GM12873 (cell line): Measurements from ENCODE around the gene DNAJC7.

Experiments used
- CTCF ChIP-seq: IDR thresholded peaks from 2 replicates; pipeline ENCODE4 v1.5.1; 2012; ENCODE audit warnings: low read depth, mild to moderate bottlenecking, moderate library complexity, low read length, control low read depth; ENCODE audit not compliant: insufficient read depth; ENCODE audit errors: missing control alignments

Gene DNAJC7

GRCh38 chr17:41987642-41988041, 29.6 kb downstream of the DNAJC7 start:
- no peak for TF ChIP-seq CTCF

GRCh38 chr17:41986634-41987033, 30.6 kb downstream of the DNAJC7 start:
- TF ChIP-seq CTCF, result no peak

- TF ChIP-seq CTCF, result no peak
Observed at GRCh38 chr17:41985919-41986318, 31.3 kb downstream of the DNAJC7 start.

- TF ChIP-seq CTCF, result no peak
Observed at GRCh38 chr17:41984454-41984853, 32.8 kb downstream of the DNAJC7 start.

GRCh38 chr17:41982026-41982760, 35.0 kb downstream of the DNAJC7 start:
- no peak for TF ChIP-seq CTCF

- no peak for TF ChIP-seq CTCF
Observed at GRCh38 chr17:41977991-41978390, 39.2 kb downstream of the DNAJC7 start.

- no peak for TF ChIP-seq CTCF
Observed at GRCh38 chr17:41976142-41976768, 41.0 kb downstream of the DNAJC7 start.
